GM12878 (cell line): ENCODE measurements around the gene ENPP6. TPM values are rescaled to one million over a fixed set of nuclear protein-coding genes. Genes with fewer than 3 reads are reported as not detected.

Experiments used
- ATAC-seq: fragments of 200-7000 bp; cut with Tn5 transposase; 3 replicates; pipeline ENCODE4 v1.9.1; 2020; ENCODE audit warnings: mild to moderate bottlenecking, moderate library complexity
- BruUV-seq: library from RNA; stranded (reverse); fragments of 400-500 nt; replicated peaks from 2 replicates; lab custom pipeline; 2021; lab: Mats Ljungman, UMichigan
- CTCF ChIA-PET: fragments of 300-600 bp; sonication (Branson Sonifier 250); formaldehyde crosslinking; extraction: SDS; loops from one replicate; lab custom pipeline; 2021; ENCODE audit warnings: inconsistent platforms; lab: Yijun Ruan, JAX
- POLR2A ChIA-PET: fragments of 350-600 bp; formaldehyde crosslinking; extraction: SDS; loops from one replicate; lab custom pipeline; 2021; ENCODE audit warnings: inconsistent platforms; lab: Charles Lee
- RAD21 ChIA-PET: fragments of 300-600 bp; sonication (Branson Sonifier 250); formaldehyde crosslinking; loops from one replicate; lab custom pipeline; 2023; ENCODE audit warnings: antibody characterized with exemption; ENCODE audit not compliant: unreplicated experiment; lab: Charles Lee
- SMC1A ChIA-PET: fragments of 300-600 bp; sonication (Branson Sonifier 250); formaldehyde crosslinking; loops from one replicate; lab custom pipeline; 2023; ENCODE audit not compliant: unreplicated experiment, uncharacterized antibody; lab: Charles Lee
- DNase-seq: peaks from one replicate; pipeline ENCODE4 v3.0.0-alpha.2; 2011; ENCODE audit warnings: low read depth, low spot score
- FAIRE-seq: peaks from 3 replicates; lab custom pipeline; 2011; peaks lifted over from hg19 to GRCh38; lab: Jason Lieb, UNC
- H2AFZ ChIP-seq: 2 replicates; pipeline ENCODE4 v1.6.0; 2011; ENCODE audit warnings: low read depth, low read length, control low read depth; ENCODE audit not compliant: control insufficient read depth
- H3K27ac ChIP-seq: 2 replicates; pipeline ENCODE4 v1.5.1; 2011; ENCODE audit warnings: control low read depth; ENCODE audit not compliant: control insufficient read depth, insufficient read depth
- H3K27me3 ChIP-seq, 2 experiments: replicated peaks in 1 of 2; 2 replicates each; pipeline versions ENCODE4 v1.6.0 to v1.6.1; 2011; ENCODE audit warnings: low read length in 1 of 2; ENCODE audit not compliant: control insufficient read depth in 2 of 2, insufficient read depth in 2 of 2
- H3K36me3 ChIP-seq, 2 experiments: 2 replicates each; pipeline ENCODE4 v1.5.1; 2011; ENCODE audit warnings: low read length in 1 of 2; ENCODE audit not compliant: control insufficient read depth in 2 of 2, insufficient read depth in 2 of 2
- H3K4me1 ChIP-seq: 2 replicates; pipeline ENCODE4 v1.6.1; 2011; ENCODE audit warnings: mild to moderate bottlenecking, low read length, moderate library complexity, mixed read lengths; ENCODE audit not compliant: control insufficient read depth, insufficient read depth
- H3K4me2 ChIP-seq: 2 replicates; pipeline ENCODE4 v1.6.0; 2011; ENCODE audit warnings: control low read depth; ENCODE audit not compliant: control insufficient read depth, insufficient read depth
- H3K4me3 ChIP-seq: fragments of 200-600 bp; sonication (generic); 2 replicates; pipeline ENCODE4 v1.5.1; 2016
- H3K79me2 ChIP-seq: 2 replicates; pipeline ENCODE4 v1.6.0; 2011; ENCODE audit warnings: low read length; ENCODE audit not compliant: control insufficient read depth, insufficient read depth
- H3K9ac ChIP-seq: 2 replicates; pipeline ENCODE4 v1.8.0; 2011; ENCODE audit warnings: low read length, control low read depth, mixed read lengths; ENCODE audit not compliant: control insufficient read depth, insufficient read depth
- H3K9me3 ChIP-seq: replicated peaks from 3 replicates; pipeline ENCODE4 v1.5.1; 2011; ENCODE audit warnings: mild to moderate bottlenecking, low read length; ENCODE audit not compliant: control insufficient read depth, insufficient read depth
- H4K20me1 ChIP-seq: 2 replicates; pipeline ENCODE4 v1.6.0; 2011; ENCODE audit not compliant: control insufficient read depth, insufficient read depth
- CEBPB ChIP-seq, 2 experiments: fragments of 150-350 bp in 1 of 2; IDR thresholded peaks; 2 replicates each; pipeline ENCODE4 v1.6.1; 2012 to 2014; ENCODE audit warnings: low read depth in 2 of 2, low read length in 2 of 2, borderline replicate concordance in 1 of 2, inconsistent platforms in 1 of 2
- CREM ChIP-seq: IDR thresholded peaks from 2 replicates; pipeline ENCODE4 v1.6.1; 2014; ENCODE audit warnings: antibody characterized with exemption, low read depth
- EP300 ChIP-seq, 2 experiments: fragments of 150-350 bp in 1 of 2; IDR thresholded peaks; 2 replicates each; pipeline ENCODE4 v1.6.1; 2011 to 2012; ENCODE audit warnings: low read depth in 2 of 2, low read length in 2 of 2, borderline replicate concordance in 1 of 2, improper control_type of control experiment in 1 of 2, inconsistent platforms in 1 of 2; ENCODE audit not compliant: control insufficient read depth in 1 of 2
- HDAC6 ChIP-seq: fragments of 200-600 bp; sonication (generic); IDR thresholded peaks from one replicate; pipeline ENCODE4 v1.8.0; 2017; ENCODE audit warnings: antibody characterized with exemption; ENCODE audit not compliant: unreplicated experiment
- IKZF2 ChIP-seq, 2 experiments: fragments of 450-650 bp; IDR thresholded peaks; 2 replicates each; pipeline ENCODE4 v1.6.1; 2017; ENCODE audit warnings: mild to moderate bottlenecking in 2 of 2, moderate library complexity in 2 of 2
- IRF3 ChIP-seq: fragments of 450-650 bp; IDR thresholded peaks from 2 replicates; pipeline ENCODE4 v1.6.1; 2014; ENCODE audit warnings: mild to moderate bottlenecking
- MXI1 ChIP-seq: fragments of 150-350 bp; IDR thresholded peaks from 2 replicates; pipeline ENCODE4 v1.6.1; 2011; ENCODE audit warnings: low read depth, mild to moderate bottlenecking, inconsistent platforms, low read length, improper control_type of control experiment
- NFYB ChIP-seq: IDR thresholded peaks from 2 replicates; pipeline ENCODE4 v1.6.1; 2011; ENCODE audit warnings: low read depth, mild to moderate bottlenecking, low read length, improper control_type of control experiment, moderate library complexity; ENCODE audit not compliant: insufficient read depth
- RAD51 ChIP-seq: fragments of 450-650 bp; IDR thresholded peaks from 2 replicates; pipeline ENCODE4 v1.6.1; 2016; ENCODE audit warnings: moderate library complexity, mild to moderate bottlenecking, inconsistent platforms
- RB1 ChIP-seq: fragments of 450-650 bp; formaldehyde crosslinking; IDR thresholded peaks from 2 replicates; pipeline ENCODE4 v1.6.1; 2017; ENCODE audit warnings: mild to moderate bottlenecking, borderline replicate concordance
- RCOR1 ChIP-seq: conservative IDR thresholded peaks from 2 replicates; pipeline ENCODE4 v1.6.1; 2012; ENCODE audit warnings: low read depth, low read length, improper control_type of control experiment
- SMARCA5 ChIP-seq: fragments of 450-650 bp; IDR thresholded peaks from 2 replicates; pipeline ENCODE4 v1.6.1; 2017; ENCODE audit warnings: mild to moderate bottlenecking
- SREBF2 ChIP-seq: IDR thresholded peaks from 2 replicates; pipeline ENCODE4 v1.6.1; 2012; ENCODE audit warnings: mild to moderate bottlenecking, low read length
- TBL1XR1 ChIP-seq: IDR thresholded peaks from 2 replicates; pipeline ENCODE4 v1.6.1; 2012; ENCODE audit warnings: low read depth, low read length, improper control_type of control experiment
- ZSCAN29 ChIP-seq: fragments of 450-650 bp; IDR thresholded peaks from 2 replicates; pipeline ENCODE4 v1.6.1; 2017; ENCODE audit warnings: mild to moderate bottlenecking, moderate library complexity
- WGBS: methylation state at CpG from one replicate; pipeline ENCODE4 v1.1.6; 2016; ENCODE audit warnings: low lambda C conversion rate; ENCODE audit not compliant: insufficient replicate concordance, insufficient coverage; ENCODE audit errors: missing lambda C conversion rate; 5-methylcytosine and 5-hydroxymethylcytosine counted together
- in situ Hi-C: fragments of 300-500 bp; cut with MboI; formaldehyde crosslinking; loops from 9 replicates; pipeline ENCODE4 v1.14.3; 2018; ENCODE audit warnings: mixed read lengths
- intact Hi-C: fragments of 100-400 bp; cut with micrococcal nuclease; formaldehyde crosslinking; loops from one replicate; pipeline ENCODE4 v1.14.2; 2022; ENCODE audit not compliant: unreplicated experiment
- polyA plus RNA-seq, 11 experiments: library from polyadenylated mRNA; depleted of rRNA in 4 of 11; unstranded in 6 of 11; stranded (reverse) in 5 of 11; fragments of >200 nt; fragmentation: Nextera tagmentation in 4 of 11; fragmentation: Illumina TruSeq in 1 of 11; extraction: Ambion mirVana in 4 of 11; extraction: Trizol in 1 of 11; gene quantifications; 1 replicate in 1 of 11; 2 replicates in 10 of 11; pipeline versions ENCODE4 v1.2.1 to v1.2.3, GENCODE V29; 2011 to 2016; ENCODE audit warnings: inconsistent platforms in 2 of 11, missing spikeins in 2 of 11, low read depth in 1 of 11
- total RNA-seq, 4 experiments: library from RNA; depleted of rRNA in 3 of 4; stranded (reverse); fragments of >200 nt in 3 of 4; fragmentation: Illumina TruSeq in 1 of 4; extraction: Trizol in 1 of 4; gene quantifications; 2 replicates each; pipeline versions ENCODE4 v1.2.1 to v1.2.3, GENCODE V29; 2013 to 2021
- TF ChIP-seq, protein P1 (sequence below): fragments of 450-650 bp; IDR thresholded peaks from 2 replicates; pipeline ENCODE4 v1.6.1; 2017; ENCODE audit warnings: mild to moderate bottlenecking, low read depth, inconsistent platforms; ENCODE audit not compliant: poor library complexity, severe bottlenecking
- TF ChIP-seq, protein P2 (sequence below): fragments of 450-650 bp; IDR thresholded peaks from 2 replicates; pipeline ENCODE4 v1.6.1; 2017; ENCODE audit warnings: antibody characterized with exemption, mild to moderate bottlenecking, moderate library complexity

Gene ENPP6
- total and polyA plus RNA-seq, 10 of the 15 experiments (the other 5 are each of a cell fraction or from before 2014, with no cell fraction given): 0.04 to 1.0 (median 0.44) TPM; not detected in 1

GRCh38 chr4:184102927-184103326, 114.7 kb downstream of the ENPP6 start:
- H3K4me2 ChIP-seq: no peak overlapping the region
- no peaks in the 10 kb centered on the region for H3K9me3 ChIP-seq
- in situ Hi-C loops (no loop called here), intact Hi-C loops (loop anchor here (5.0 kb wide), 1 partner anchor 631 kb away; no protein-coding TSS in a partner anchor)
- no peak overlapping the region for H2AFZ ChIP-seq
- H3K4me1 ChIP-seq: no peaks in the 10 kb centered on the region; the same call in 1 of the 2 replicates
- DNase-seq (no peak), ATAC-seq (no peak), FAIRE-seq (no peak)
- H3K4me3 ChIP-seq: no peak overlapping the region
- RAD21 ChIA-PET: no interaction called here
- POLR2A ChIA-PET: no interaction called here
- WGBS: 0% methylated on average over 4 of the region's 4 CpGs
- CTCF ChIA-PET: interaction anchor here (0.6 kb wide), 1 partner anchor 220 kb away, joined by 4 read pairs; no protein-coding TSS in a partner anchor
- BruUV-seq: no TSS peak
- no peaks in the 10 kb centered on the region for H3K79me2 ChIP-seq
- H3K27ac ChIP-seq: no peak overlapping the region
- H3K9ac ChIP-seq: no peak overlapping the region
- SMC1A ChIA-PET: no interaction called here
- no peaks in the 10 kb centered on the region for H4K20me1 ChIP-seq
- TF ChIP-seq CEBPB (IDR thresholded peaks at IDR 0.05; ENCODE audit: borderline replicate concordance in 1 of 2, low read depth in 2 of 2, low read length in 2 of 2): no peak
- no peak for TF ChIP-seq RAD51
- no peak for TF ChIP-seq SMARCA5
- TF ChIP-seq IRF3: no peak
- no peak for TF ChIP-seq MXI1
- TF ChIP-seq, protein P1, sequence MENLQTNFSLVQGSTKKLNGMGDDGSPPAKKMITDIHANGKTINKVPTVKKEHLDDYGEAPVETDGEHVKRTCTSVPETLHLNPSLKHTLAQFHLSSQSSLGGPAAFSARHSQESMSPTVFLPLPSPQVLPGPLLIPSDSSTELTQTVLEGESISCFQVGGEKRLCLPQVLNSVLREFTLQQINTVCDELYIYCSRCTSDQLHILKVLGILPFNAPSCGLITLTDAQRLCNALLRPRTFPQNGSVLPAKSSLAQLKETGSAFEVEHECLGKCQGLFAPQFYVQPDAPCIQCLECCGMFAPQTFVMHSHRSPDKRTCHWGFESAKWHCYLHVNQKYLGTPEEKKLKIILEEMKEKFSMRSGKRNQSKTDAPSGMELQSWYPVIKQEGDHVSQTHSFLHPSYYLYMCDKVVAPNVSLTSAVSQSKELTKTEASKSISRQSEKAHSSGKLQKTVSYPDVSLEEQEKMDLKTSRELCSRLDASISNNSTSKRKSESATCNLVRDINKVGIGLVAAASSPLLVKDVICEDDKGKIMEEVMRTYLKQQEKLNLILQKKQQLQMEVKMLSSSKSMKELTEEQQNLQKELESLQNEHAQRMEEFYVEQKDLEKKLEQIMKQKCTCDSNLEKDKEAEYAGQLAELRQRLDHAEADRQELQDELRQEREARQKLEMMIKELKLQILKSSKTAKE: no peak
- TF ChIP-seq NFYB: no peak
- no peak for TF ChIP-seq CREM
- no peak for TF ChIP-seq EP300 (IDR thresholded peaks at IDR 0.05; ENCODE audit: borderline replicate concordance in 1 of 2, control insufficient read depth in 1 of 2, low read depth in 2 of 2, low read length in 2 of 2)
- no peak for TF ChIP-seq IKZF2 (IDR thresholded peaks at IDR 0.05)
- TF ChIP-seq RB1: no peak
- TF ChIP-seq, protein P2, sequence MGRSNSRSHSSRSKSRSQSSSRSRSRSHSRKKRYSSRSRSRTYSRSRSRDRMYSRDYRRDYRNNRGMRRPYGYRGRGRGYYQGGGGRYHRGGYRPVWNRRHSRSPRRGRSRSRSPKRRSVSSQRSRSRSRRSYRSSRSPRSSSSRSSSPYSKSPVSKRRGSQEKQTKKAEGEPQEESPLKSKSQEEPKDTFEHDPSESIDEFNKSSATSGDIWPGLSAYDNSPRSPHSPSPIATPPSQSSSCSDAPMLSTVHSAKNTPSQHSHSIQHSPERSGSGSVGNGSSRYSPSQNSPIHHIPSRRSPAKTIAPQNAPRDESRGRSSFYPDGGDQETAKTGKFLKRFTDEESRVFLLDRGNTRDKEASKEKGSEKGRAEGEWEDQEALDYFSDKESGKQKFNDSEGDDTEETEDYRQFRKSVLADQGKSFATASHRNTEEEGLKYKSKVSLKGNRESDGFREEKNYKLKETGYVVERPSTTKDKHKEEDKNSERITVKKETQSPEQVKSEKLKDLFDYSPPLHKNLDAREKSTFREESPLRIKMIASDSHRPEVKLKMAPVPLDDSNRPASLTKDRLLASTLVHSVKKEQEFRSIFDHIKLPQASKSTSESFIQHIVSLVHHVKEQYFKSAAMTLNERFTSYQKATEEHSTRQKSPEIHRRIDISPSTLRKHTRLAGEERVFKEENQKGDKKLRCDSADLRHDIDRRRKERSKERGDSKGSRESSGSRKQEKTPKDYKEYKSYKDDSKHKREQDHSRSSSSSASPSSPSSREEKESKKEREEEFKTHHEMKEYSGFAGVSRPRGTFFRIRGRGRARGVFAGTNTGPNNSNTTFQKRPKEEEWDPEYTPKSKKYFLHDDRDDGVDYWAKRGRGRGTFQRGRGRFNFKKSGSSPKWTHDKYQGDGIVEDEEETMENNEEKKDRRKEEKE: no peak
- no peak for TF ChIP-seq TBL1XR1
- no peak for TF ChIP-seq ZSCAN29
- no peak for TF ChIP-seq HDAC6
- TF ChIP-seq RCOR1: no peak
- TF ChIP-seq SREBF2: no peak
- no peaks in the 10 kb centered on the region; a peak in 1 of 4 replicates for H3K27me3 ChIP-seq
- H3K36me3 ChIP-seq: no peaks in the 10 kb centered on the region
